Activated CD8-positive, alpha-beta memory T cell treated with anti-CD3 and anti-CD28 coated beads, Interleukin-2, amount 10 ng/mL, durations not matched to agents 7 days and 5 days (primary cell): ENCODE results near the gene RPUSD1. TPM values are rescaled to one million over a fixed set of nuclear protein-coding genes. Genes with fewer than 3 reads are reported as not detected.
A peak's percentile ranks its signal among the peaks of the same experiment; 100 is the strongest.
"Not testable (repeated sequence)": the region's sequence is repeated elsewhere in the genome, so short reads cannot be mapped to it uniquely, and the experiment has no call there.

Experiments
- ATAC-seq: fragments of 150-1000 bp; cut with Tn5 transposase; one replicate; pipeline ENCODE4 v1.10.0; 2021; ENCODE audit warnings: moderate library complexity
- CTCF ChIA-PET: fragments of 350-600 bp; sonication (Branson Sonifier 250); formaldehyde crosslinking; loops from one replicate; lab custom pipeline; 2021; ENCODE audit warnings: antibody characterized with exemption; lab: Charles Lee
- DNase-seq: peaks from one replicate; pipeline ENCODE4 v3.0.0-alpha.2; 2020
- H3K27ac Mint-ChIP-seq: one replicate; pipeline ENCODE4 v1.8.0; 2021; ENCODE audit warnings: mild to moderate bottlenecking, mixed read lengths
- H3K27me3 Mint-ChIP-seq: one replicate; pipeline ENCODE4 v1.8.0; 2021; ENCODE audit warnings: mixed read lengths
- H3K36me3 Mint-ChIP-seq: one replicate; pipeline ENCODE4 v1.8.0; 2021; ENCODE audit warnings: mild to moderate bottlenecking, mixed read lengths
- H3K4me1 Mint-ChIP-seq: one replicate; pipeline ENCODE4 v1.8.0; 2021; ENCODE audit warnings: mixed read lengths
- H3K4me3 Mint-ChIP-seq: one replicate; pipeline ENCODE4 v1.8.0; 2021; ENCODE audit warnings: mild to moderate bottlenecking, moderate library complexity, mixed read lengths
- H3K9me3 Mint-ChIP-seq: one replicate; pipeline ENCODE4 v1.8.0; 2022; ENCODE audit warnings: low read depth, mixed read lengths
- total RNA-seq, 2 experiments: library from RNA; stranded (reverse); gene quantifications; one replicate each; pipeline ENCODE4 v1.2.3, GENCODE V29; 2021

Gene RPUSD1
- 10 to 100 TPM; 27.8 to 38.0 TPM for total RNA-seq

GRCh38 chr16:787978-788398, at the start of gene RPUSD1:
Gene RPUSD1, minus strand, starts transcription at chr16:788381. Its CDS starts 644 bp downstream, at chr16:787737.
- H3K4me1 Mint-ChIP-seq: peaks cover 19% of the 10 kb centered on the region
- no peaks in the 10 kb centered on the region for H3K9me3 Mint-ChIP-seq
- H3K27ac Mint-ChIP-seq: peak within 1 kb of the TSS; percentile 78
- CTCF ChIA-PET: interaction anchor here (0.7 to 6.5 kb wide), 12 partner anchors 14 to 269 kb away, joined by 3 to 116 read pairs (median 4); partner anchors contain the start of genes CCDC78, CIAO3, HAGHL and METRN
- H3K36me3 Mint-ChIP-seq: peaks cover 9% of the 10 kb centered on the region
- ATAC-seq: peak; percentile 0
- no peaks in the 10 kb centered on the region for H3K27me3 Mint-ChIP-seq
- no peak for DNase-seq
- H3K4me3 Mint-ChIP-seq: peak within 1 kb of the TSS; percentile 84

- H3K36me3 Mint-ChIP-seq, H3K4me3 Mint-ChIP-seq, H3K9me3 Mint-ChIP-seq, H3K4me1 Mint-ChIP-seq, H3K27me3 Mint-ChIP-seq, ATAC-seq, CTCF ChIA-PET, DNase-seq, H3K27ac Mint-ChIP-seq: not testable (repeated sequence)
Measured at GRCh38 chr16:836822-837221, 48.6 kb upstream of the RPUSD1 start.

- DNase-seq (no peak), ATAC-seq (no peak)
- H3K36me3 Mint-ChIP-seq: peaks cover 1% of the 10 kb centered on the region
- H3K27me3 Mint-ChIP-seq: no peaks in the 10 kb centered on the region
- no peak overlapping the region for H3K27ac Mint-ChIP-seq
- CTCF ChIA-PET: no interaction called here
- peaks cover 3% of the 10 kb centered on the region for H3K9me3 Mint-ChIP-seq
- no peak overlapping the region for H3K4me3 Mint-ChIP-seq
- no peaks in the 10 kb centered on the region for H3K4me1 Mint-ChIP-seq
Measured at GRCh38 chr16:836221-836620, 48.0 kb upstream of the RPUSD1 start.

GRCh38 chr16:835373-835772, 47.2 kb upstream of the RPUSD1 start:
- DNase-seq: no peak
- CTCF ChIA-PET: no interaction called here
- H3K4me3 Mint-ChIP-seq: no peak overlapping the region
- no peak for ATAC-seq
- no peak overlapping the region for H3K27ac Mint-ChIP-seq
- H3K27me3 Mint-ChIP-seq: no peaks in the 10 kb centered on the region
- H3K9me3 Mint-ChIP-seq: peaks cover 3% of the 10 kb centered on the region
- H3K4me1 Mint-ChIP-seq: no peaks in the 10 kb centered on the region
- H3K36me3 Mint-ChIP-seq: peaks cover 1% of the 10 kb centered on the region

- no peaks in the 10 kb centered on the region for H3K27me3 Mint-ChIP-seq
- ATAC-seq (no peak), DNase-seq (no peak)
- no peak overlapping the region for H3K4me3 Mint-ChIP-seq
- peaks cover 1% of the 10 kb centered on the region for H3K36me3 Mint-ChIP-seq
- CTCF ChIA-PET: no interaction called here
- H3K4me1 Mint-ChIP-seq: peaks cover 2% of the 10 kb centered on the region
- peaks cover 3% of the 10 kb centered on the region for H3K9me3 Mint-ChIP-seq
- H3K27ac Mint-ChIP-seq: no peak overlapping the region
Measured at GRCh38 chr16:833411-833810, 45.2 kb upstream of the RPUSD1 start.

- peaks cover 3% of the 10 kb centered on the region for H3K9me3 Mint-ChIP-seq
- no peak overlapping the region for H3K4me3 Mint-ChIP-seq
- H3K27ac Mint-ChIP-seq: no peak overlapping the region
- H3K36me3 Mint-ChIP-seq: peaks cover 1% of the 10 kb centered on the region
- peaks cover 2% of the 10 kb centered on the region for H3K4me1 Mint-ChIP-seq
- ATAC-seq: no peak
- CTCF ChIA-PET: no interaction called here
- no peaks in the 10 kb centered on the region for H3K27me3 Mint-ChIP-seq
- DNase-seq: no peak
Measured at GRCh38 chr16:832652-833336, 44.6 kb upstream of the RPUSD1 start.

- peaks cover 1% of the 10 kb centered on the region for H3K36me3 Mint-ChIP-seq
- H3K27me3 Mint-ChIP-seq: no peaks in the 10 kb centered on the region
- ATAC-seq (no peak), DNase-seq (no peak)
- peaks cover 3% of the 10 kb centered on the region for H3K9me3 Mint-ChIP-seq
- H3K27ac Mint-ChIP-seq: no peak overlapping the region
- CTCF ChIA-PET: no interaction called here
- no peak overlapping the region for H3K4me3 Mint-ChIP-seq
- H3K4me1 Mint-ChIP-seq: peaks cover 2% of the 10 kb centered on the region
Measured at GRCh38 chr16:831571-832413, 43.6 kb upstream of the RPUSD1 start.

- Mint-ChIP-seq H3K27me3 (no peaks in the 10 kb centered on the region), H3K27ac (no peak overlapping the region), H3K4me1 (peaks cover 2% of the 10 kb centered on the region), H3K9me3 (no peaks in the 10 kb centered on the region), H3K36me3 (no peaks in the 10 kb centered on the region), H3K4me3 (no peak overlapping the region)
- CTCF ChIA-PET: no interaction called here
- DNase-seq (no peak), ATAC-seq (no peak)
Measured at GRCh38 chr16:830871-831570, 42.8 kb upstream of the RPUSD1 start.

GRCh38 chr16:830107-830870, 42.1 kb upstream of the RPUSD1 start:
- no peak overlapping the region for H3K27ac Mint-ChIP-seq
- H3K4me3 Mint-ChIP-seq: no peak overlapping the region
- no peak for ATAC-seq
- H3K27me3 Mint-ChIP-seq: no peaks in the 10 kb centered on the region
- no peaks in the 10 kb centered on the region for H3K9me3 Mint-ChIP-seq
- H3K4me1 Mint-ChIP-seq: peaks cover 2% of the 10 kb centered on the region
- DNase-seq: no peak
- CTCF ChIA-PET: no interaction called here
- H3K36me3 Mint-ChIP-seq: no peaks in the 10 kb centered on the region

GRCh38 chr16:828891-829290, 40.7 kb upstream of the RPUSD1 start:
- H3K27ac Mint-ChIP-seq: no peak overlapping the region
- peaks cover 2% of the 10 kb centered on the region for H3K4me1 Mint-ChIP-seq
- H3K36me3 Mint-ChIP-seq: no peaks in the 10 kb centered on the region
- ATAC-seq: no peak
- H3K27me3 Mint-ChIP-seq: no peaks in the 10 kb centered on the region
- H3K9me3 Mint-ChIP-seq: no peaks in the 10 kb centered on the region
- CTCF ChIA-PET: no interaction called here
- DNase-seq: no peak
- no peak overlapping the region for H3K4me3 Mint-ChIP-seq

- H3K27ac Mint-ChIP-seq: no peak overlapping the region
- CTCF ChIA-PET: no interaction called here
- H3K36me3 Mint-ChIP-seq: no peaks in the 10 kb centered on the region
- peaks cover 2% of the 10 kb centered on the region for H3K4me1 Mint-ChIP-seq
- H3K27me3 Mint-ChIP-seq: no peaks in the 10 kb centered on the region
- no peak for ATAC-seq
- no peak overlapping the region for H3K4me3 Mint-ChIP-seq
- H3K9me3 Mint-ChIP-seq: no peaks in the 10 kb centered on the region
- no peak for DNase-seq
Measured at GRCh38 chr16:827513-827912, 39.3 kb upstream of the RPUSD1 start.

GRCh38 chr16:825341-826061, 37.3 kb upstream of the RPUSD1 start:
- H3K4me3 Mint-ChIP-seq: no peak overlapping the region

More at GRCh38 chr16:825341-826061, 37.3 kb upstream of the RPUSD1 start:
- DNase-seq: no peak
- CTCF ChIA-PET: no interaction called here
- H3K9me3 Mint-ChIP-seq: no peaks in the 10 kb centered on the region
- H3K36me3 Mint-ChIP-seq: no peaks in the 10 kb centered on the region
- peaks cover 5% of the 10 kb centered on the region for H3K4me1 Mint-ChIP-seq
- no peak for ATAC-seq
- H3K27ac Mint-ChIP-seq: no peak overlapping the region
- no peaks in the 10 kb centered on the region for H3K27me3 Mint-ChIP-seq
